Liver (tissue), 3 donors: ENCODE data around the gene SLC6A3.

Experiments used
- EGR1 ChIP-seq, 2 donors: IDR thresholded peaks; 2 replicates each; pipeline ENCODE4 v1.6.1; 2016 to 2018; ENCODE audit warnings: antibody characterized with exemption in 2 of 2, low read depth in 2 of 2
- FOXA1 ChIP-seq: IDR thresholded peaks from 2 replicates; pipeline ENCODE4 v1.6.1; 2016; ENCODE audit warnings: antibody characterized with exemption
- HNF4G ChIP-seq: IDR thresholded peaks from 2 replicates; pipeline ENCODE4 v1.6.1; 2016; ENCODE audit warnings: antibody characterized with exemption
- NR2F2 ChIP-seq: IDR thresholded peaks from 2 replicates; pipeline ENCODE4 v1.6.1; 2016; ENCODE audit warnings: antibody characterized with exemption
- RAD21 ChIP-seq, 2 donors: IDR thresholded peaks; 2 replicates each; pipeline ENCODE4 v1.6.1; 2016; ENCODE audit warnings: antibody characterized with exemption in 2 of 2, mild to moderate bottlenecking in 2 of 2
- RXRA ChIP-seq, 2 donors: IDR thresholded peaks; 2 replicates each; pipeline ENCODE4 v1.6.1; 2017 to 2018; ENCODE audit warnings: antibody characterized with exemption in 2 of 2, mild to moderate bottlenecking in 1 of 2
- SP1 ChIP-seq: IDR thresholded peaks from 2 replicates; pipeline ENCODE4 v1.6.1; 2018; ENCODE audit warnings: antibody characterized with exemption, mild to moderate bottlenecking
- TAF1 ChIP-seq: conservative IDR thresholded peaks from 2 replicates; pipeline ENCODE4 v1.6.1; 2016; ENCODE audit warnings: antibody characterized with exemption, mild to moderate bottlenecking
- YY1 ChIP-seq: IDR thresholded peaks from 2 replicates; pipeline ENCODE4 v1.6.1; 2016; ENCODE audit warnings: antibody characterized with exemption, mild to moderate bottlenecking
- TF ChIP-seq, protein P1 (sequence below): fragments of 150-350 bp; IDR thresholded peaks from 2 replicates; pipeline ENCODE4 v1.5.1; 2017; ENCODE audit warnings: improper control_type of control experiment, low read depth, low read length; ENCODE audit not compliant: missing input control
- TF ChIP-seq, protein P2 (sequence below): IDR thresholded peaks from 2 replicates; pipeline ENCODE4 v1.6.1; 2016; ENCODE audit warnings: antibody characterized with exemption
- TF ChIP-seq, protein P3 (sequence below): IDR thresholded peaks from 2 replicates; pipeline ENCODE4 v1.6.1; 2016; ENCODE audit warnings: antibody characterized with exemption, mild to moderate bottlenecking
- TF ChIP-seq, protein P4 (sequence below): IDR thresholded peaks from 2 replicates; pipeline ENCODE4 v1.6.1; 2016; ENCODE audit warnings: antibody characterized with exemption
- donor health status: healthy.
- donor health status: healthy.

DNA sequence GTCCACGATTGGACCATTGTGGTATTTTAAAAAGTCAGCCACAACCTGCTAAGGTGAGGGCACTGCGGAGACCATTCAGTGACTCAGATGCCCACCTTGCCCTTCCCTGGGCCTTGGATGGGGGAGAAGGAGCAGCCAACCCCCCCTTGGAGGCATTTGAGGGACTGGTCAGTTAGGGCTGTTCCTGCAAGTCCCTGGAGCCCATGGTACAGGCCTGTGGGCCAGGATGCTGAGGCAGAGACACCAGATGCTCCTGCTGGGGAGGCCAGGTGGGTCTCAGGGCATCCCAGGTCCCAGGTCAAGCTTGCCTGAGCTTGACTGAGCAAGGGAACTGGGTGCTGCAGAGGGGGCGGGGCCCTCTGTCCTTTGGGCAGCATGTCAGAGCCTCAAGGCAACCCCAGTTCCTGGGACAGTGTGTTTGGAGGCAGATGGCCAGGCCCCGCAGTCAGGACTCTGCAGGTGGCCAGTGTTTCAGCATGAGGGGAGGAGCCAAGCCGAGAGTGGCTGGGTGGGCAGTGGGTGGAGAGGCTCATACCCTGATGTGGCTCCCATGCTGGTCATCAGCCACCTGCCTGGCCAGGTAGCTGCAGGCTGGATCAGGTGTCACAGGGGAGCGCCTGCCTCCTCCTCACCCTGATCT is 27.5 kb downstream of the SLC6A3 start:
- TF ChIP-seq, protein P1, sequence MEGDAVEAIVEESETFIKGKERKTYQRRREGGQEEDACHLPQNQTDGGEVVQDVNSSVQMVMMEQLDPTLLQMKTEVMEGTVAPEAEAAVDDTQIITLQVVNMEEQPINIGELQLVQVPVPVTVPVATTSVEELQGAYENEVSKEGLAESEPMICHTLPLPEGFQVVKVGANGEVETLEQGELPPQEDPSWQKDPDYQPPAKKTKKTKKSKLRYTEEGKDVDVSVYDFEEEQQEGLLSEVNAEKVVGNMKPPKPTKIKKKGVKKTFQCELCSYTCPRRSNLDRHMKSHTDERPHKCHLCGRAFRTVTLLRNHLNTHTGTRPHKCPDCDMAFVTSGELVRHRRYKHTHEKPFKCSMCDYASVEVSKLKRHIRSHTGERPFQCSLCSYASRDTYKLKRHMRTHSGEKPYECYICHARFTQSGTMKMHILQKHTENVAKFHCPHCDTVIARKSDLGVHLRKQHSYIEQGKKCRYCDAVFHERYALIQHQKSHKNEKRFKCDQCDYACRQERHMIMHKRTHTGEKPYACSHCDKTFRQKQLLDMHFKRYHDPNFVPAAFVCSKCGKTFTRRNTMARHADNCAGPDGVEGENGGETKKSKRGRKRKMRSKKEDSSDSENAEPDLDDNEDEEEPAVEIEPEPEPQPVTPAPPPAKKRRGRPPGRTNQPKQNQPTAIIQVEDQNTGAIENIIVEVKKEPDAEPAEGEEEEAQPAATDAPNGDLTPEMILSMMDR = no peak
- TF ChIP-seq RAD21 (IDR thresholded peaks at IDR 0.05) (no peak), TAF1 (no peak), YY1 (no peak), SP1 (no peak), NR2F2 (no peak), EGR1 (IDR thresholded peaks at IDR 0.05; ENCODE audit: low read depth in 2 of 2) (no peak), FOXA1 (no peak), RXRA (IDR thresholded peaks at IDR 0.05) (no peak), HNF4G (no peak)
- TF ChIP-seq, protein P2, sequence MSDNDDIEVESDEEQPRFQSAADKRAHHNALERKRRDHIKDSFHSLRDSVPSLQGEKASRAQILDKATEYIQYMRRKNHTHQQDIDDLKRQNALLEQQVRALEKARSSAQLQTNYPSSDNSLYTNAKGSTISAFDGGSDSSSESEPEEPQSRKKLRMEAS = no peak
- TF ChIP-seq, protein P3, sequence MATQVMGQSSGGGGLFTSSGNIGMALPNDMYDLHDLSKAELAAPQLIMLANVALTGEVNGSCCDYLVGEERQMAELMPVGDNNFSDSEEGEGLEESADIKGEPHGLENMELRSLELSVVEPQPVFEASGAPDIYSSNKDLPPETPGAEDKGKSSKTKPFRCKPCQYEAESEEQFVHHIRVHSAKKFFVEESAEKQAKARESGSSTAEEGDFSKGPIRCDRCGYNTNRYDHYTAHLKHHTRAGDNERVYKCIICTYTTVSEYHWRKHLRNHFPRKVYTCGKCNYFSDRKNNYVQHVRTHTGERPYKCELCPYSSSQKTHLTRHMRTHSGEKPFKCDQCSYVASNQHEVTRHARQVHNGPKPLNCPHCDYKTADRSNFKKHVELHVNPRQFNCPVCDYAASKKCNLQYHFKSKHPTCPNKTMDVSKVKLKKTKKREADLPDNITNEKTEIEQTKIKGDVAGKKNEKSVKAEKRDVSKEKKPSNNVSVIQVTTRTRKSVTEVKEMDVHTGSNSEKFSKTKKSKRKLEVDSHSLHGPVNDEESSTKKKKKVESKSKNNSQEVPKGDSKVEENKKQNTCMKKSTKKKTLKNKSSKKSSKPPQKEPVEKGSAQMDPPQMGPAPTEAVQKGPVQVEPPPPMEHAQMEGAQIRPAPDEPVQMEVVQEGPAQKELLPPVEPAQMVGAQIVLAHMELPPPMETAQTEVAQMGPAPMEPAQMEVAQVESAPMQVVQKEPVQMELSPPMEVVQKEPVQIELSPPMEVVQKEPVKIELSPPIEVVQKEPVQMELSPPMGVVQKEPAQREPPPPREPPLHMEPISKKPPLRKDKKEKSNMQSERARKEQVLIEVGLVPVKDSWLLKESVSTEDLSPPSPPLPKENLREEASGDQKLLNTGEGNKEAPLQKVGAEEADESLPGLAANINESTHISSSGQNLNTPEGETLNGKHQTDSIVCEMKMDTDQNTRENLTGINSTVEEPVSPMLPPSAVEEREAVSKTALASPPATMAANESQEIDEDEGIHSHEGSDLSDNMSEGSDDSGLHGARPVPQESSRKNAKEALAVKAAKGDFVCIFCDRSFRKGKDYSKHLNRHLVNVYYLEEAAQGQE = no peak
- TF ChIP-seq, protein P4, sequence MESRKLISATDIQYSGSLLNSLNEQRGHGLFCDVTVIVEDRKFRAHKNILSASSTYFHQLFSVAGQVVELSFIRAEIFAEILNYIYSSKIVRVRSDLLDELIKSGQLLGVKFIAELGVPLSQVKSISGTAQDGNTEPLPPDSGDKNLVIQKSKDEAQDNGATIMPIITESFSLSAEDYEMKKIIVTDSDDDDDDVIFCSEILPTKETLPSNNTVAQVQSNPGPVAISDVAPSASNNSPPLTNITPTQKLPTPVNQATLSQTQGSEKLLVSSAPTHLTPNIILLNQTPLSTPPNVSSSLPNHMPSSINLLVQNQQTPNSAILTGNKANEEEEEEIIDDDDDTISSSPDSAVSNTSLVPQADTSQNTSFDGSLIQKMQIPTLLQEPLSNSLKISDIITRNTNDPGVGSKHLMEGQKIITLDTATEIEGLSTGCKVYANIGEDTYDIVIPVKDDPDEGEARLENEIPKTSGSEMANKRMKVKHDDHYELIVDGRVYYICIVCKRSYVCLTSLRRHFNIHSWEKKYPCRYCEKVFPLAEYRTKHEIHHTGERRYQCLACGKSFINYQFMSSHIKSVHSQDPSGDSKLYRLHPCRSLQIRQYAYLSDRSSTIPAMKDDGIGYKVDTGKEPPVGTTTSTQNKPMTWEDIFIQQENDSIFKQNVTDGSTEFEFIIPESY = no peak
